Ascending aorta (tissue), 2 donors: ENCODE measurements around the gene SLC46A2. TPM values are rescaled to one million over a fixed set of nuclear protein-coding genes. Genes with fewer than 3 reads are reported as not detected.

Source experiments
- DNase-seq, 2 donors: peaks; one replicate each; pipeline ENCODE4 v3.0.0-alpha.2; 2019; ENCODE audit warnings: low spot score in 2 of 2
- H3K27ac ChIP-seq, 2 donors: fragments of 200-600 bp; sonication (generic); one replicate each; pipeline ENCODE4 v1.5.1; 2016 to 2017; ENCODE audit warnings: mild to moderate bottlenecking in 1 of 2
- H3K27me3 ChIP-seq: fragments of 200-600 bp; sonication (generic); one replicate; pipeline ENCODE4 v1.5.1; 2017
- H3K36me3 ChIP-seq, 2 donors: fragments of 200-600 bp; sonication (generic); one replicate each; pipeline ENCODE4 v1.5.1; 2016
- H3K4me1 ChIP-seq, 2 donors: fragments of 200-600 bp; sonication (generic); one replicate each; pipeline ENCODE4 v1.5.1; 2016 to 2017; ENCODE audit warnings: mild to moderate bottlenecking in 1 of 2
- H3K4me3 ChIP-seq, 2 donors: fragments of 200-600 bp; sonication (generic); one replicate each; pipeline ENCODE4 v1.5.1; 2016 to 2017; ENCODE audit warnings: mild to moderate bottlenecking in 1 of 2
- H3K9me3 ChIP-seq, 2 donors: fragments of 200-600 bp; sonication (generic); one replicate each; pipeline ENCODE4 v1.5.1; 2016
- intact Hi-C: fragments of 100-400 bp; cut with DNase I; formaldehyde crosslinking; loops from one replicate; pipeline ENCODE4 v1.15.1; 2023
- total RNA-seq: library from RNA; depleted of rRNA; stranded (reverse); fragments of >200 nt; gene quantifications from one replicate; pipeline ENCODE4 v1.1.0, GENCODE V29; 2016
- TF ChIP-seq, protein P1 (sequence below), 3 experiments: fragments of 200-600 bp in 2 of 3; fragments of 450-650 bp in 1 of 3; sonication (generic) in 2 of 3; IDR thresholded peaks; one replicate each; pipeline ENCODE4 v1.5.1; 2016 to 2019; ENCODE audit warnings: antibody characterized with exemption in 3 of 3, mild to moderate bottlenecking in 1 of 3, moderate library complexity in 1 of 3

SLC46A2 gene
- total RNA-seq, 1 donor from 2014 or later = not detected

DNA sequence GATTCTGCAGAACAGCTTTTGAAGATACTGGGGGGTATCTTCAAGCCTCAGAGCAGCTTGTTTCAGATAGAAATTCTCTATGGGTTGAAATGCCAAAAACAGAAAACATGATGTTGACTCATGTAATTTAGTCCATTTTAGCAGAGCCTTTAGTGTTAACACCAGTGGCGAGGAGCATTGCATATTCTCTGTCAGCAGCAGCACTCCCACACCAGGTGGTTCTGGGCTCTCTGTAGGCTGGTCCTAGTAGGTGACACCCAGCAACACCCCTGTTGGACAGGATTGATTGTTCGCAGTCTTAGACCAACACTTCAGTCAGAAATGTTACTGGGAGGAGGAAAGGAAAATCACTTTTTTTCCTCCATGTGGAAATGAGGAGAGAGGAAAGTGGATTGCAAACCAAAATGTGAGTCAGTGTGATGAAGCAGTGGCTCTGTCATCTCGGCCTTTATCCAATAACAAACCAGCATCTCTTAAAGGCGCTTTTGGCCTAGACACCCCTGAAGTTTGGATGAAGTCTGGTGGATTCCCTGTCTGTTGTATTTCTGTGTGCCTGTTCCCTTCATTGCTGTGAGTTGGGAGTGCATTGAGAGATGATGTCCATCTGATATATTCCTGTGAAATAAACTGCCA lies 16.8 kb downstream of the SLC46A2 start:
- Histone ChIP-seq H3K4me3 (no peak overlapping the region), H3K36me3 (peaks cover 5 to 10% of the 10 kb centered on the region in 2 donors), H3K27me3 (no peaks in the 10 kb centered on the region), H3K27ac (no peak overlapping the region), H3K9me3 (no peaks in the 10 kb centered on the region), H3K4me1 (no peaks in the 10 kb centered on the region)
- TF ChIP-seq, protein P1, sequence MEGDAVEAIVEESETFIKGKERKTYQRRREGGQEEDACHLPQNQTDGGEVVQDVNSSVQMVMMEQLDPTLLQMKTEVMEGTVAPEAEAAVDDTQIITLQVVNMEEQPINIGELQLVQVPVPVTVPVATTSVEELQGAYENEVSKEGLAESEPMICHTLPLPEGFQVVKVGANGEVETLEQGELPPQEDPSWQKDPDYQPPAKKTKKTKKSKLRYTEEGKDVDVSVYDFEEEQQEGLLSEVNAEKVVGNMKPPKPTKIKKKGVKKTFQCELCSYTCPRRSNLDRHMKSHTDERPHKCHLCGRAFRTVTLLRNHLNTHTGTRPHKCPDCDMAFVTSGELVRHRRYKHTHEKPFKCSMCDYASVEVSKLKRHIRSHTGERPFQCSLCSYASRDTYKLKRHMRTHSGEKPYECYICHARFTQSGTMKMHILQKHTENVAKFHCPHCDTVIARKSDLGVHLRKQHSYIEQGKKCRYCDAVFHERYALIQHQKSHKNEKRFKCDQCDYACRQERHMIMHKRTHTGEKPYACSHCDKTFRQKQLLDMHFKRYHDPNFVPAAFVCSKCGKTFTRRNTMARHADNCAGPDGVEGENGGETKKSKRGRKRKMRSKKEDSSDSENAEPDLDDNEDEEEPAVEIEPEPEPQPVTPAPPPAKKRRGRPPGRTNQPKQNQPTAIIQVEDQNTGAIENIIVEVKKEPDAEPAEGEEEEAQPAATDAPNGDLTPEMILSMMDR (IDR thresholded peaks at IDR 0.05) = no peak
- intact Hi-C loops = no loop called here
- DNase-seq = no peak

DNA sequence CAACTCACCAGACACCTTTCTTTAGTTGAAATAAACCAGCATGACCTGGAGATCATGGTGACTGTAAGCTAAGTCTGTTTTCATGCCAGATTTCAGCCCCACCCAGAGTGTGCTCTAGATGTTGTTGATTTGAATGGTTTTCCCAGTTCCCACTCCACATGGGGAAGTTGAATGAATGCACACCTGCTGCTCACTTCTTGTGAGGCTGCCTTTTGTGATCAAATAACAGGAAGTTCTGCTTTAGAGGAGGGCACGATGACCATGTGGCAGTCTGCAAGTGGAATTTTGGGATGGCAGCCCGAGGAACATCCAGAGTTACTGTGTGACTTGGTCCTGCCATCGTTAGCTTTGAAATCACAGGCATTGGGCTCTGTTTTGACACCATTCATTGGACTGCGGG lies 18.7 kb downstream of the SLC46A2 start:
- Histone ChIP-seq H3K27me3 (no peaks in the 10 kb centered on the region), H3K36me3 (peaks cover 12 to 14% of the 10 kb centered on the region in 2 donors), H3K27ac (no peak overlapping the region), H3K4me1 (no peaks in the 10 kb centered on the region), H3K9me3 (no peaks in the 10 kb centered on the region), H3K4me3 (no peak overlapping the region)
- intact Hi-C loops = no loop called here
- TF ChIP-seq, protein P1 (IDR thresholded peaks at IDR 0.05) = no peak
- DNase-seq = no peak

DNA sequence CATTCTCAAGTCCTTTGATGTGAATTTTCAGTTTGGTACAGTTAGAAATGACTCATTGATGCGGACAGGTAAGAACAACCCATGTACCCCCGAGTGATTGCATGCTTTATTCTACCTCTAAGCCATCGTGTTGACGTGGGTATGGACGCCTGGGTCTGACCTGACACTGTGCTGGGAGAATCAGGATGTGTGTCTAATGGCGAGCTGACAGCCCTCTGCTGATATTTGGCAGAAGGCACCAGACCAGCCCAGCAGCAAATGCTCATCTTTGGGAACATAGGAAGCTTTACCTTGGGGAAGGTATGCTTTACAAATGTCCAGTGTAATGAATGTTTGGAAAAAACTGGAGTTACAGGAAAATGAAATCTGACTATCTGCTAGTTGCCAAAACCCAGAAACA lies 20.1 kb downstream of the SLC46A2 start:
- H3K27ac ChIP-seq = no peak overlapping the region
- DNase-seq = no peak
- H3K4me1 ChIP-seq = no peaks in the 10 kb centered on the region
- no peaks in the 10 kb centered on the region for H3K9me3 ChIP-seq
- no peak overlapping the region for H3K4me3 ChIP-seq
- H3K27me3 ChIP-seq = no peaks in the 10 kb centered on the region
- TF ChIP-seq, protein P1 (IDR thresholded peaks at IDR 0.05) = no peak
- peaks cover 12 to 14% of the 10 kb centered on the region in 2 donors for H3K36me3 ChIP-seq
- intact Hi-C loops = no loop called here

DNA sequence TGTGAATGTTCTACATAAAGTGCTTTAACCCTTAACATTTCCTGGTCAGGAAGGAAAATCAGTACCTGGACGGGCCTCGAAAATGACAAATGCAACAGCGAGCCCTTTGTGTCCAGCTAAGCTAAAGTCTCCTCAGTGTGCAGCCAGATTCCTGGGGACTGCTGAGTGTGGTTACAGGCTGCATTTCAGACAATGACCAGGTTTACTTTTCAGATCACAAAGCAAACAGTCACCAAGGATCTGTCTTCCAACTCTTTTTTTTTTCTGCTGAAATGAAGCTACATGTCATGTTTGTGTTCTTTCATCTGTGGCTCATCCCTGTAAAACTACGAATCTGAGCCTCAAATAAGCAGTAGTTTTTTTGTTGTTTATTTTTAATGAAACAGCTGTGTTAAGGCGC lies 20.8 kb downstream of the SLC46A2 start:
- no peak overlapping the region for H3K27ac ChIP-seq
- no peaks in the 10 kb centered on the region for H3K9me3 ChIP-seq
- TF ChIP-seq, protein P1 (IDR thresholded peaks at IDR 0.05) = no peak
- peaks cover 12 to 14% of the 10 kb centered on the region in 2 donors for H3K36me3 ChIP-seq
- H3K27me3 ChIP-seq = no peaks in the 10 kb centered on the region
- no peaks in the 10 kb centered on the region for H3K4me1 ChIP-seq
- DNase-seq = no peak
- intact Hi-C loops = no loop called here
- H3K4me3 ChIP-seq = no peak overlapping the region

DNA sequence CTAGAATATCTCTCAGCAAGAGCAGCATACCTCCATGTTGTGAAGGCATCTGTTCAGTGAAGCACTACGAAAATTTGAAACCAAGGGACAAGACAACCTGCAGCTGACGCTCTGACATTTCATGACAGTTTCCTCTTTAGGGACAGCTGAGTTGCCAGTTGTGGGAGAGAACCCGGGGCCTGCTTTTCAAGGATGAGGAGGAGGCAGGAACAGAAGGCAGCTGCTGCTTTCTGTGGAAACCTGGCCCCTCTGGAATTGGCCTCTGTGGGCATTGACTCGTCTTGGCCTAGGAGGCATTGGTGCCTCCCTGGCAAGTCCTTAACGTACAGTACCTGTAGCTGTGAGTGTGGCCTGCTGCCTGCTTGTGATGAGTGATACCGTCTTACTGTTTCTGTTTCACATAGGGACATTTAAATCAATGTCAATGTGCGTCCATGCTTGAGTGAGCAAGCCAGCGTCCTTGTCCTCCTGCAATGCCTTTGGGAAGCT lies 21.6 kb downstream of the SLC46A2 start:
- H3K36me3 ChIP-seq = peaks cover 12 to 18% of the 10 kb centered on the region in 2 donors

More for the DNA sequence above, 21.6 kb downstream of the SLC46A2 start:
- no peaks in the 10 kb centered on the region for H3K9me3 ChIP-seq
- H3K27me3 ChIP-seq = no peaks in the 10 kb centered on the region
- no peak for DNase-seq
- no peak overlapping the region for H3K4me3 ChIP-seq
- intact Hi-C loops = no loop called here
- TF ChIP-seq, protein P1 (IDR thresholded peaks at IDR 0.05) = no peak
- no peaks in the 10 kb centered on the region for H3K4me1 ChIP-seq
- H3K27ac ChIP-seq = no peak overlapping the region
